ENCODE data around the gene ZNF362.

ZNF362 gene

DNA sequence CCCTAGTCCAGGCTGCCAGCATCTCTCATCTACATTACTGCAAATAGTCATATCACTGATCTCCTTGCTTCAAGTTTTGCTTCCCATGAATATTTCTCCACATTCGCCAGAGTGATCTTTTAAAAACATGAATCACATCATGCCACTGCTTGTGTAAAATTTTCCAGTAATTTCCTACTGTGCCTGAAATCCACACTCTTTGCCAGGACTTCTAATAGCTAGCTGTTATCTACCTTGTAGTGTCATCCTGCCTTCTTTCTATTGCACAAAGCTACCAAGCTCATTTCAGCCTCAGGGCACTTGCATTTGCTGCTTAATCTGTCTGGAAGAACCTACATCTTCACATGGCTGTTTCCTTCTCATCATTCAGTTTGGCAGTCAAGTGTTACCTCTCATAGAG is 33.9 kb upstream of the ZNF362 start:
- Histone ChIP-seq H3K9me3 (ENCODE audit: severe bottlenecking) (peaks cover 21% of the 10 kb centered on the region), H3K36me3 (no peaks in the 10 kb centered on the region), H3K27me3 (ENCODE audit: insufficient read depth, low read depth, severe bottlenecking) (no peaks in the 10 kb centered on the region), H3K27ac (no peak overlapping the region), H3K4me3 (ENCODE audit: low read depth, low read length) (no peak overlapping the region)
- TF ChIP-seq, protein P1, sequence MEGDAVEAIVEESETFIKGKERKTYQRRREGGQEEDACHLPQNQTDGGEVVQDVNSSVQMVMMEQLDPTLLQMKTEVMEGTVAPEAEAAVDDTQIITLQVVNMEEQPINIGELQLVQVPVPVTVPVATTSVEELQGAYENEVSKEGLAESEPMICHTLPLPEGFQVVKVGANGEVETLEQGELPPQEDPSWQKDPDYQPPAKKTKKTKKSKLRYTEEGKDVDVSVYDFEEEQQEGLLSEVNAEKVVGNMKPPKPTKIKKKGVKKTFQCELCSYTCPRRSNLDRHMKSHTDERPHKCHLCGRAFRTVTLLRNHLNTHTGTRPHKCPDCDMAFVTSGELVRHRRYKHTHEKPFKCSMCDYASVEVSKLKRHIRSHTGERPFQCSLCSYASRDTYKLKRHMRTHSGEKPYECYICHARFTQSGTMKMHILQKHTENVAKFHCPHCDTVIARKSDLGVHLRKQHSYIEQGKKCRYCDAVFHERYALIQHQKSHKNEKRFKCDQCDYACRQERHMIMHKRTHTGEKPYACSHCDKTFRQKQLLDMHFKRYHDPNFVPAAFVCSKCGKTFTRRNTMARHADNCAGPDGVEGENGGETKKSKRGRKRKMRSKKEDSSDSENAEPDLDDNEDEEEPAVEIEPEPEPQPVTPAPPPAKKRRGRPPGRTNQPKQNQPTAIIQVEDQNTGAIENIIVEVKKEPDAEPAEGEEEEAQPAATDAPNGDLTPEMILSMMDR (IDR thresholded peaks at IDR 0.05; ENCODE audit: low read depth, low read length): no peak
- no peak for DNase-seq

DNA sequence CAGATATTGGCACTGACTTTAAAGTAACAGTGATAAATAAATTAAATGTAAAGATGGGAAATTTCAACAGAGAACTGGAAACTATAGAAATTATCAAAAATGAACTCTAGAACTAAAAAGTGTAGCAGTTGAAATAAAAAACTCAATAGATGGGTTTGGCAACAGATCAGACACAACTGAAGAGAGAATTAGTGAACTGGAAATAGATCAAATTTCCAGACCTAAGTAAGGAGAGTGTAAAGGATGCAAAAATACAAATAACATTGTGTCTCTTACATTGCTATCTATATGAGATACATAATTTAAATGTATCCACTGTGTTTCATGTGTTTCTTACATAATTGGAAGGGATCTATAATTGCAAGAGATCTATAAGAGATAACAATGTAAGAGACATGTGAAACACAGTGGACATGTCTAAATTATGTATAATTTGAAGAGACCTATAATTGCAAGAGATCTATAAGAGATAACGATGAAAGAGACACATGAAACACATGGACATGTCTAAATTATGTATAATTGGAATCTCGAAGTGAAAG is 32.1 kb upstream of the ZNF362 start:
- H3K9me3 ChIP-seq (ENCODE audit: severe bottlenecking): peaks cover 21% of the 10 kb centered on the region
- H3K36me3 ChIP-seq: no peaks in the 10 kb centered on the region
- TF ChIP-seq, protein P1 (IDR thresholded peaks at IDR 0.05; ENCODE audit: low read depth, low read length): no peak
- no peaks in the 10 kb centered on the region for H3K27me3 ChIP-seq (ENCODE audit: insufficient read depth, low read depth, severe bottlenecking)
- no peak overlapping the region for H3K27ac ChIP-seq
- no peak for DNase-seq
- no peak overlapping the region for H3K4me3 ChIP-seq (ENCODE audit: low read depth, low read length)

DNA sequence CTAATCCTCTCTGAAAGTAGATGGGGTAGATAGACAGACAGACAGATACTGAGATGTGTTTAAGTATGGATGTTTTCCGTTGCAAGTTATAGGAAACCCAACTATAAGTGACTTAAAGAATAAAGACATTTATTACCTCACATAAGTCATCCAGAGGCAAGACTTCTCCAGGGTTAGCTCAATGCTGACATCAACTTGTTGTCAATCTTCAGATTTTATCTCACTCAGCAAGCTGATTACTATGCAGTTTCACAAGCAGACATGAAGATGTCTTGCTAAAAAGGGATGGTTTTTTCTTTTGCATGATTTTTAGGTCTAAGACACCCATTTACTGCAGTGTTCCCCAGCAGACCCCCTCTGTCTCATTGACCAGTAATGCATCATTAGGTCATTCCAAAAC is 30.7 kb upstream of the ZNF362 start:
- no peaks in the 10 kb centered on the region for H3K36me3 ChIP-seq
- peaks cover 21% of the 10 kb centered on the region for H3K9me3 ChIP-seq (ENCODE audit: severe bottlenecking)
- no peak overlapping the region for H3K4me3 ChIP-seq (ENCODE audit: low read depth, low read length)
- no peaks in the 10 kb centered on the region for H3K27me3 ChIP-seq (ENCODE audit: insufficient read depth, low read depth, severe bottlenecking)
- no peak overlapping the region for H3K27ac ChIP-seq
- TF ChIP-seq, protein P1 (IDR thresholded peaks at IDR 0.05; ENCODE audit: low read depth, low read length): no peak
- no peak for DNase-seq

DNA sequence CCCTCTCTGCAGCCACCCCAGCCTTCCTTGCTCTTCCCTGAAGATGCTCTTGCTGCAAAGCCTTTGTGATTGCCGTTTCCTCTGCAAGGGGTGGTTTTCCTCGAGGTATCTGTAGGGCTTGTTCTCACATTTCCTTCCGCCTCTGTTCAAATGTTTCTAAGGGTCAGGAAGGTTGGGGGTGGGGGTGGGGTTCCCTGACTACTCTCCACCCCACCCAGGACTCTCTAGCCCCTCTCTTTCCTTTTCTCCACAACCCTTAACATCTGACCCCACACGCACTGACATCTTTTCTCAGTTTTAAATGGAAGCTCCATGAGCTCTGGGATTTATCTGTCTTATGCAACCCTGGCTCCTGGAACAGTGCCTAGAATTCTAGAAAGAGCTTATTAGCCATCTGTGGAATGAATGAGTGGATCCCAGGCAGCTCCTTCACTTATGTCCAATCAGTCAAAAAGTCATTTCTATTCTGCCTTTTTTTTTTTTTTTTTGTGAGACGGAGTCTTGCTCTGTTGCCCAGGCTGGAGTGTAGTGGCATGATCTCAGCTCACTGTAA is 27.3 kb upstream of the ZNF362 start:
- no peaks in the 10 kb centered on the region for H3K27me3 ChIP-seq (ENCODE audit: insufficient read depth, low read depth, severe bottlenecking)
- H3K36me3 ChIP-seq: no peaks in the 10 kb centered on the region
- H3K9me3 ChIP-seq (ENCODE audit: severe bottlenecking): peaks cover 10% of the 10 kb centered on the region
- H3K27ac ChIP-seq: no peak overlapping the region
- no peak for DNase-seq
- H3K4me3 ChIP-seq (ENCODE audit: low read depth, low read length): no peak overlapping the region
- TF ChIP-seq, protein P1 (IDR thresholded peaks at IDR 0.05; ENCODE audit: low read depth, low read length): no peak

DNA sequence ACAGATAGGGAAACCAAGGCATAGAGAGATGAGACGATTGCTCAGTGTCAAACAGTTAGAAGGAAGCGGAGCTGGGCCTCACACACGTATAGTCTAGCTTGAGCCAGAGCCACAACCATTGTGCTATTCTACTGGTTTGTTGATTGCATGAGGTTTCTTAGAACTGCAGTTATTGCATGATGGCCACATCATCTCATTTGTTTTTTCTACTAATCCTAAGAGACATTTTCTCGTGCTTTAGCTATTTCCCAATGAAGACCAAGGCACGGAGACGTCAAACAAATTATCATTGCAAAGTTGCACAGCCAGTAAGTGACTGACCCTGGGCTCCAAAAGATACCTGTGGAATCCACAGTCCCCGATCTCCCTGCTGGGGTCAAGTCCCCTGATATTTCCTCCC is 25.1 kb upstream of the ZNF362 start:
- no peaks in the 10 kb centered on the region for H3K27me3 ChIP-seq (ENCODE audit: insufficient read depth, low read depth, severe bottlenecking)
- H3K9me3 ChIP-seq (ENCODE audit: severe bottlenecking): no peaks in the 10 kb centered on the region
- TF ChIP-seq, protein P1 (IDR thresholded peaks at IDR 0.05; ENCODE audit: low read depth, low read length): no peak
- no peak overlapping the region for H3K27ac ChIP-seq
- H3K4me3 ChIP-seq (ENCODE audit: low read depth, low read length): no peak overlapping the region
- DNase-seq: no peak
- H3K36me3 ChIP-seq: no peaks in the 10 kb centered on the region

DNA sequence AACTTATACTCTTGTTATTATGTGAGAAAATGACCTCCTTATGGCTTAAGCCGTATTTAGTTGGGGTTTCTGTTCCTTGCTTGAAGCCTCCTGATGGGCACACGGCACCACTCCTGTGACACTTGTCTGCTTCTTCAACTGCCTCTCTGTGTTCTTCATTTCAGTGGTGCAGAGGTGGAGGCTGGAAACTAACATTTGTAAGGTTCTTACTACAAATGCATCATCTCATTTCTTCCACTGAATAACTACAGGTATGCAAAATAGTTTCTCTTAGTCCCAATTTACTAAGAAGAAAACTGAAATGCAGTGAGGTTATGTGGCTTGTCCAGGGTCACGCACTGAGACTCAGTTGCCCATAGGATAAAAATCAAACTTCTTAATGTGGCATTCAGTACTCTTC is 23.6 kb upstream of the ZNF362 start:
- TF ChIP-seq, protein P1 (IDR thresholded peaks at IDR 0.05; ENCODE audit: low read depth, low read length): no peak
- no peaks in the 10 kb centered on the region for H3K36me3 ChIP-seq
- no peak overlapping the region for H3K27ac ChIP-seq
- no peak overlapping the region for H3K4me3 ChIP-seq (ENCODE audit: low read depth, low read length)
- DNase-seq: no peak
- no peaks in the 10 kb centered on the region for H3K9me3 ChIP-seq (ENCODE audit: severe bottlenecking)
- H3K27me3 ChIP-seq (ENCODE audit: insufficient read depth, low read depth, severe bottlenecking): no peaks in the 10 kb centered on the region
